GM23338 (cell line): ENCODE results near the gene SS18. TPM values are rescaled to one million over a fixed set of nuclear protein-coding genes. Genes with fewer than 3 reads are reported as not detected.

Experiments
- ATAC-seq: fragments of 200-7000 bp; cut with Tn5 transposase; 3 replicates; pipeline ENCODE4 v1.9.1; 2020
- DNase-seq: peaks from one replicate; pipeline ENCODE4 v3.0.0-alpha.2; 2015; ENCODE audit warnings: low spot score
- H2AFZ ChIP-seq: fragments of 200-600 bp; sonication (generic); 2 replicates; pipeline ENCODE4 v1.8.0; 2016; ENCODE audit warnings: antibody characterized with exemption, mild to moderate bottlenecking, moderate library complexity
- H3F3A ChIP-seq: fragments of 200-600 bp; sonication (generic); replicated peaks from 2 replicates; pipeline ENCODE4 v1.8.0; 2017; ENCODE audit warnings: antibody characterized with exemption, mixed run types, low read depth
- H3K27ac ChIP-seq: fragments of 200-600 bp; sonication (generic); 2 replicates; pipeline ENCODE4 v1.6.1; 2016; ENCODE audit warnings: low read depth
- H3K27me3 ChIP-seq: fragments of 200-600 bp; sonication (generic); 2 replicates; pipeline ENCODE4 v1.8.0; 2016; ENCODE audit warnings: mild to moderate bottlenecking, mixed run types, moderate library complexity; ENCODE audit not compliant: insufficient read depth
- H3K36me3 ChIP-seq: fragments of 200-600 bp; sonication (generic); 2 replicates; pipeline ENCODE4 v1.8.0; 2016; ENCODE audit warnings: mild to moderate bottlenecking; ENCODE audit not compliant: insufficient read depth
- H3K4me1 ChIP-seq: fragments of 200-600 bp; sonication (generic); 2 replicates; pipeline ENCODE4 v1.8.0; 2016; ENCODE audit warnings: mild to moderate bottlenecking, moderate library complexity; ENCODE audit not compliant: insufficient read depth
- H3K4me2 ChIP-seq: fragments of 200-600 bp; sonication (generic); 2 replicates; pipeline ENCODE4 v1.7.1; 2017; ENCODE audit warnings: mixed run types
- H3K4me3 ChIP-seq: fragments of 200-600 bp; sonication (generic); 2 replicates; pipeline ENCODE4 v1.6.1; 2016; ENCODE audit warnings: mixed run types
- H3K79me2 ChIP-seq: fragments of 200-600 bp; sonication (generic); replicated peaks from 2 replicates; pipeline ENCODE4 v1.8.0; 2017; ENCODE audit warnings: mild to moderate bottlenecking; ENCODE audit not compliant: insufficient read depth
- H3K9me2 ChIP-seq: fragments of 200-600 bp; sonication (generic); 2 replicates; pipeline ENCODE4 v1.8.0; 2017; ENCODE audit not compliant: insufficient read depth
- H4K20me1 ChIP-seq: fragments of 200-600 bp; sonication (generic); replicated peaks from 2 replicates; pipeline ENCODE4 v1.8.0; 2017; ENCODE audit warnings: mild to moderate bottlenecking; ENCODE audit not compliant: insufficient read depth
- H3K27ac Mint-ChIP-seq: 2 replicates; pipeline ENCODE4 v1.8.0; 2020; ENCODE audit warnings: inconsistent platforms, mild to moderate bottlenecking, moderate library complexity, mixed read lengths
- H3K27me3 Mint-ChIP-seq: 3 replicates; pipeline ENCODE4 v1.8.0; 2022; ENCODE audit warnings: low read depth, mild to moderate bottlenecking, moderate library complexity, mixed read lengths, inconsistent platforms; ENCODE audit not compliant: insufficient read depth, poor library complexity
- H3K36me3 Mint-ChIP-seq: 3 replicates; pipeline ENCODE4 v1.8.0; 2021; ENCODE audit warnings: low read depth, mild to moderate bottlenecking, inconsistent platforms, moderate library complexity, mixed read lengths
- H3K4me1 Mint-ChIP-seq: 3 replicates; pipeline ENCODE4 v1.8.0; 2020; ENCODE audit warnings: mild to moderate bottlenecking, inconsistent platforms, mixed read lengths
- H3K4me3 Mint-ChIP-seq: 3 replicates; pipeline ENCODE4 v1.8.0; 2021; ENCODE audit warnings: moderate library complexity, mild to moderate bottlenecking, inconsistent platforms, mixed read lengths
- H3K9me3 Mint-ChIP-seq: 3 replicates; pipeline ENCODE4 v1.8.0; 2020; ENCODE audit warnings: moderate library complexity, mild to moderate bottlenecking, inconsistent platforms, mixed read lengths
- CREB1 ChIP-seq: fragments of 250-450 bp; sonication (Bioruptor Pico); IDR thresholded peaks from 2 replicates; pipeline ENCODE4 v1.5.0; 2020; ENCODE audit warnings: low read depth, mild to moderate bottlenecking, moderate library complexity
- CTCF ChIP-seq, 2 experiments: fragments of 200-600 bp in 1 of 2; sonication (generic) in 1 of 2; conservative IDR thresholded peaks; 2 replicates each; pipeline versions ENCODE4 v1.5.1 to v1.6.1; 2016 to 2017; ENCODE audit warnings: antibody characterized with exemption in 2 of 2, low read depth in 2 of 2, mild to moderate bottlenecking in 2 of 2, moderate library complexity in 1 of 2
- ETS1 ChIP-seq: IDR thresholded peaks from 2 replicates; pipeline ENCODE4 v1.6.1; 2016; ENCODE audit warnings: antibody characterized with exemption
- EZH2 ChIP-seq: fragments of 200-600 bp; sonication (generic); IDR thresholded peaks from one replicate; pipeline ENCODE4 v1.8.0; 2017; ENCODE audit warnings: antibody characterized with exemption, mild to moderate bottlenecking, low read depth; ENCODE audit not compliant: unreplicated experiment
- EZH2phosphoT487 ChIP-seq: fragments of 200-600 bp; sonication (generic); IDR thresholded peaks from one replicate; pipeline ENCODE4 v1.8.1; 2018; ENCODE audit warnings: antibody characterized with exemption; ENCODE audit not compliant: unreplicated experiment
- JUNB ChIP-seq: IDR thresholded peaks from one replicate; pipeline ENCODE4 v1.6.1; 2016; ENCODE audit warnings: antibody characterized with exemption; ENCODE audit not compliant: unreplicated experiment
- NANOG ChIP-seq: IDR thresholded peaks from 2 replicates; pipeline ENCODE4 v1.6.1; 2016; ENCODE audit warnings: antibody characterized with exemption, borderline replicate concordance
- POLR2AphosphoS5 ChIP-seq: IDR thresholded peaks from 2 replicates; pipeline ENCODE4 v1.6.1; 2016; ENCODE audit warnings: antibody characterized with exemption, low read depth
- REST ChIP-seq: IDR thresholded peaks from one replicate; pipeline ENCODE4 v1.6.1; 2018; ENCODE audit warnings: antibody characterized with exemption; ENCODE audit not compliant: unreplicated experiment
- STAT1 ChIP-seq: IDR thresholded peaks from one replicate; pipeline ENCODE4 v1.6.1; 2016; ENCODE audit warnings: antibody characterized with exemption; ENCODE audit not compliant: unreplicated experiment
- ZNF114 ChIP-seq: fragments of 250-450 bp; sonication (Bioruptor Pico); IDR thresholded peaks from 2 replicates; pipeline ENCODE4 v1.5.0; 2020; ENCODE audit warnings: mild to moderate bottlenecking, moderate library complexity
- ZNF331 ChIP-seq: fragments of 250-450 bp; sonication (Bioruptor Pico); IDR thresholded peaks from 2 replicates; pipeline ENCODE4 v1.5.0; 2020; ENCODE audit warnings: low read depth, mild to moderate bottlenecking, moderate library complexity
- ZNF462 ChIP-seq: fragments of 250-450 bp; sonication (Bioruptor Pico); IDR thresholded peaks from 2 replicates; pipeline ENCODE4 v1.5.0; 2020; ENCODE audit warnings: mild to moderate bottlenecking, moderate library complexity
- polyA plus RNA-seq: library from polyadenylated mRNA; unstranded; fragments of >200 nt; fragmentation: Nextera tagmentation; extraction: Ambion mirVana; gene quantifications from 2 replicates; pipeline ENCODE4 v1.2.1, GENCODE V29; 2016
- total RNA-seq: library from RNA; depleted of rRNA; stranded (reverse); fragments of >200 nt; shearing (Covaris generic); gene quantifications from 2 replicates; pipeline ENCODE4 v1.2.3, GENCODE V29; 2014

Gene SS18
- total and polyA plus RNA-seq, 2 experiments from 2014 or later: 41.3 to 148 TPM

- H3K9me3 Mint-ChIP-seq: peaks cover 7% of the 10 kb centered on the region
- no peak overlapping the region for H2AFZ ChIP-seq
- H3K27me3 ChIP-seq: no peaks in the 10 kb centered on the region
- no peak overlapping the region for H3K4me2 ChIP-seq
- ATAC-seq (no peak), DNase-seq (no peak)
- H3K4me1 Mint-ChIP-seq: no peaks in the 10 kb centered on the region
- no peak overlapping the region for H3K27ac ChIP-seq
- no peaks in the 10 kb centered on the region; the same call in 2 of the 3 replicates for H3K36me3 Mint-ChIP-seq
- H3K9me2 ChIP-seq: no peaks in the 10 kb centered on the region
- 0 out of 2 replicates have a peak, but pooled peaks cover 3% of the 10 kb centered on the region for H3K4me1 ChIP-seq
- H3K79me2 ChIP-seq: no peaks in the 10 kb centered on the region
- no peak overlapping the region for H3K4me3 ChIP-seq
- no peaks in the 10 kb centered on the region for H4K20me1 ChIP-seq
- no peaks in the 10 kb centered on the region for H3F3A ChIP-seq
- no peak overlapping the region for H3K4me3 Mint-ChIP-seq
- H3K36me3 ChIP-seq: no peaks in the 10 kb centered on the region
- H3K27me3 Mint-ChIP-seq: no peaks in the 10 kb centered on the region
- no peak for TF ChIP-seq JUNB
- TF ChIP-seq ZNF114 (CRISPR knock-in tag): no peak
- no peak for TF ChIP-seq STAT1
- TF ChIP-seq CREB1 (CRISPR knock-in tag): no peak
- TF ChIP-seq EZH2: no peak
- no peak for TF ChIP-seq POLR2AphosphoS5
- no peak for TF ChIP-seq CTCF (conservative IDR thresholded peaks at IDR 0.05; ENCODE audit: low read depth in 2 of 2)
- no peak for TF ChIP-seq NANOG
- no peak for TF ChIP-seq ZNF331
- TF ChIP-seq ZNF462 (CRISPR knock-in tag): no peak
- TF ChIP-seq REST: no peak
- TF ChIP-seq EZH2phosphoT487: no peak
- no peak for TF ChIP-seq ETS1
- H3K27ac Mint-ChIP-seq: no peak overlapping the region
Measured at GRCh38 chr18:26003817-26004216, 86.6 kb downstream of the SS18 start.
